LoVo (cell line): ENCODE measurements around the gene UGT1A8.
A peak's percentile ranks its signal among the peaks of the same experiment; 100 is the strongest.
"Not testable (repeated sequence)": the region's sequence is repeated elsewhere in the genome, so short reads cannot be mapped to it uniquely, and the experiment has no call there.

Source experiments
- DNase-seq: peaks from one replicate; pipeline ENCODE4 v3.0.0-alpha.2; 2016; ENCODE audit warnings: low spot score

UGT1A8 gene

DNA sequence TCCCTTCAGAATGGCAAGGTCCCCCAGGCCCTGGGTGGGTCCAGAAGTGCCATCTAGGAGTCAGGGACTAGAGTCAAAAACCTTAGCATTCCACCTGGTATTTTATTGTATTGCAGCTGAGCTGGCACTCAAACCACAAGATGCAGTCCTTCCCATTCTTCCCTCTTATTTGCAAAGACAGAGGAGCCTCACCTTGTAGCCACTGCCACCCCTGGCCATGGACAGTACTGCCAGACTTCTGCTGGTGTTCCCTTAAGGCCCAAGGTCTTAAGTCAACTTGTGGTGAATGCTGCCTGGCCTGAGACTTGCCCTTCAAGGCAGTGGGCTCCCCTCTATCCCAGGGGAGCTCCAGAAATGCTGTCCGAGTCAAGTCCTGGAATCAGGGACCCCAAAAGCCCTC lies 25.7 kb downstream of the UGT1A8 start:
- DNase-seq = peak; percentile 62

DNA sequence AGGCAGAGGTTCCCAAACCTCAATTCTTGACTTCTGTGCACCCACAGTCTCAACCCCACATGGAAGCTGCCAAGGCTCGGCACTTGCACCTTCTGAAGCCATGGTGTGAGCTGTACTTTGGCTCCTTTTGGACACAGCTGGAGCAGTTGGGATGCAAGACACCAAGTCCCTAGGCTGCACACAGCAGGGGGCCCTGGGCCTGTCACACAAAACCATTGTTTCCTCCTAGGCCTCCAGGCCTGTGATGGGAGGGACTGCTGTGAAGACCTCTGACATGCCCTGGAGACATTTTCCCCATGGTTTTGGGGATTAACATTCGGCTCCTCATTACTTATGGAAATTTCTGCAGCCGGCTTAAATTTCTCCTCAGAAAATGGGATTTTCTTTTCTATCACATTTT lies 28.6 kb downstream of the UGT1A8 start:
- not testable (repeated sequence) for DNase-seq

DNA sequence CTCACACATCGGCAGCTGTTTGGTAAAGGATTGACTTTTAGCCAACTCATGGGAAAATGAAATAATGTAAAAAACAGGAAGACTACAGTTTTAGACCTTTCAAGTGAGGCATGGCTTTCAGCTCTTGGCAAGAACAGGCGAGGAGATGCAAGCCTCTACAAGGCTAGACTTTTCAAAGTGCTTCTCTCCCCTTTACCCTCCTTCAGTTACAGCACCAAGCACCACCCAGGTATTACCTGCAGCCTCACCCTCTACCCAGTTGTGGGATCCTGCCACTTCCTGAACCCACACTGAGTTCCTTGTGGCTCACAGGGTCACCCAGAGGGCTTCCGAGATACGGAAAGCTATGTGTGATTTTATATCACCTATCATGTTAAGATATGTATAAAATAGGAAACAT lies 33.5 kb downstream of the UGT1A8 start:
- DNase-seq = peak; percentile 68

DNA sequence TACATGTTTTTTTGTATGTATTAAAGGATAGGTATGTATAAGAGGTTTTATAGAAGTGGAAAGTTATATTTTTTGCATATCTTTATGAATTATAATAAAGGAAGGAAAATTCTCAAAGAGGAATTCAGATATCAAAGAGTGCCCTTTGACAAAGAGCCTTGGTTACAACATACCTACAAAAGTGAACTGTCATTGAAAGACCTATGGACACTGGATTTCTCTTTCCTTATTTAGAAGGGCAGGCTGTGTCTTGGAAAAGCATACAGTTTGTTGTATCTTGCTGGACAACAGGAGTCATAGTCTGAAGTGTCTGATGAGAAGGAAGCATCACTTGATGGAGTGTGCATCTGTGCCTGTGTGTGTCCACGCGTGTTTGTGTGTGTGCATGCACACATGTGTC lies 34.0 kb downstream of the UGT1A8 start:
- DNase-seq = no peak

DNA sequence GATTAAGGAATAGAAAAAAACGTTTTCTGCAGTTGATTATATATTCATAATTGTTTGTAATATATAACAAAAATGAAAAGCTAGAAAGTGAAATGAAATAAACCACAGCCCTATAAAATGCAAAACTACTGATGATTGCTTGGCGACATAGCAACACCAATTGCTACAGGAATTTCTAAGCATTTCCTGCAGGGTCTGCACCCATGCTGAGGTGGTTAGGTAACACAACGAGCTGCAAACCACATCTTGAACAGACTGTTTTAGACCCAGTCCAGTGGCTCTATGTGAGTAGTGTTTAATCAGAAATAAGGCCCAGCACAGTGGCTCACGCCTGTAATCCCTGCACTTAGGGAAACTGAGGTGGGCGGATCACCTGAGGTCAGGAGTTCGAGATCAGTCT lies 37.1 kb downstream of the UGT1A8 start:
- no peak for DNase-seq

DNA sequence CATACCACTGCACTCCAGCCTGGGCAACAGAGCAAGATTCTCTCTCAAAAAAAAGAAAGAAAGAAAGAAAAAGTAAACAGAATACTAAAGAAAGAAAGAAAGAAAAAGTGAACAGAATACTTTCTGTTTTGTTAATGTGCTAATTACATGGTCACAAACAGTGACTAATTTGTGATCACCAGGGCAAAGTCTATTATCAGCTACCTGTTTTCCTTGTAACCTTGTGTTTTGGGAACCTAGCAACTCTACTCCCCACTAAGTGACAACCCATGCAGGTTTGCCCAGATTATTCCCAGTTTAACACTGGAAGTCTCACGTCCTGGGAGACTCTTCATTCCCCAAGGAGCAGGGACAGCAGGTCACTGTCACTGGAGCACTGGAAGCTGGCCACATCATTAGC lies 37.6 kb downstream of the UGT1A8 start:
- DNase-seq = peak; percentile 34

DNA sequence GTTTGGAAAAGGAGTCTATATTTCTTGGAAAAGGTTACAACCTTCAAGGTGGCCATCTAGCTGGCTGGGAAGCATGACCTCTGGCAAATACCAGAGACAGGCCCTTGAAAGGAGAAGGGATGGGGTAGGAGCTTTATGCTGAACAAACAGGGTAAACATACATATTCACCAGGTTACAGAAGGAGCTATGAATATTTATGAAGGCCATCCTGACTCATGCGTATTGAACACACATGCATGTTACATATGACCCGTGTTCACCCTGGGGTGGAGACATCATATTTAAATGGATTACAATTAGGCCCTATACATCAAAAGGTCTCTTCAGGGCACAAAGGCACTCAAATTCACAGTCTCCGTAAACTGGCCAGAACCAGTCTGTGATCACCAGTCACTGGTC lies 38.5 kb downstream of the UGT1A8 start:
- not testable (repeated sequence) for DNase-seq

DNA sequence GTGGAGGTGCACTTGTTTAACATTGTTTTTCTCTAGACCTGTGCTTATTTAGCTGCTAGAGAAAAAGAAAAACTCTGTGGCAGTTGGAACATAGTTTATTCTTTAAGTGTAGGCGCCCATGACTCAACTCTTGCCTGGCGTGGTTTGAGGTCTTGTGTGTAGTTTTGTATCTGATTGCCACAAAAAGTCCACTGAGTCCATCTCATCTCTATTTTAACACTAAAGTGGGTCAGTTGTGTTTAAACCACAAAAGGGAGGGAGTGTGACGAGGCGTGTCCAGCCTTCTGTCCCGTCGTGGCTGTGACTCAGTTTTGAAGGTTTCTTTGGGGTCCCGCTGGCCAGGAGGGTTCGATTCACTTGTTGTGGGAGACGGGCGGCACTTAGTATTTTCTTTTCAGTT lies 39.0 kb downstream of the UGT1A8 start:
- no peak for DNase-seq

DNA sequence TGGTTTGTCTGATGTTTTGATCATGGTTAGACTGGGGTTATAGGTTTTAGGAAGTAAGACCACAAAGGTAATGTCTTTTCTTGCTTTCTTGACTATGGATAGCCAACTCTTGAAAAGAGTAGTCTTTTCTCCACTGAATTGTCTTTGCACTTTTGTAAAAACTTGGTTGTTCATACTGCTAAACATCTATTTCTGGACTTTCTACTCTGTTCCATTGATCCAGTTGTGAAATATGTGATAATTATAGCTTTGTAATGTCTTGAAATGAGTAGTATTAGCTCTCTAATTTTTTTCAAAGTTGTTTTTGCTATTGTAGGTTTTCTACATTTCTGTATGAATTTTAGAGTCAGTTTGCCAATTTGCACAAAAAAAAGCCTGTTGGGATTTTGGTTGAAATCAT lies 41.2 kb downstream of the UGT1A8 start:
- no peak for DNase-seq

DNA sequence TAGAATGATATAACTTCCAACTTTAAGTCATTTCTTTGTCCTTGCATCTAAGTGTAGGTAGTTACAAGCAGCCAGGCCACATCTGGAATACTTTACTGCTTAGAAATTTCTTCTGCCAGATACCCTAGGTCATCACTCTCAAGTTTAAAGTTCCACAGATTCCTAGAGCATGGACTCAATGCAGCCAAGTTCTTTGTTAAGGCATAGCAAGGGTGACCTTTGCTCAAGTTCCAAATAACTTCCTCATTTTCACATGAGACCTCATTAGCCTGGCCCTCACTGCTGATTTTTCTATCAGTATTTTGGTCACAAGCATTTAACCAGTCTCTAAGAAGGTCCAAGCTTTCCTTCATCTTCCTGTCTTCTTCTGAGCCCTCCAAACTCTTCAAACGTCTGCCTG lies 46.5 kb downstream of the UGT1A8 start:
- DNase-seq = no peak

DNA sequence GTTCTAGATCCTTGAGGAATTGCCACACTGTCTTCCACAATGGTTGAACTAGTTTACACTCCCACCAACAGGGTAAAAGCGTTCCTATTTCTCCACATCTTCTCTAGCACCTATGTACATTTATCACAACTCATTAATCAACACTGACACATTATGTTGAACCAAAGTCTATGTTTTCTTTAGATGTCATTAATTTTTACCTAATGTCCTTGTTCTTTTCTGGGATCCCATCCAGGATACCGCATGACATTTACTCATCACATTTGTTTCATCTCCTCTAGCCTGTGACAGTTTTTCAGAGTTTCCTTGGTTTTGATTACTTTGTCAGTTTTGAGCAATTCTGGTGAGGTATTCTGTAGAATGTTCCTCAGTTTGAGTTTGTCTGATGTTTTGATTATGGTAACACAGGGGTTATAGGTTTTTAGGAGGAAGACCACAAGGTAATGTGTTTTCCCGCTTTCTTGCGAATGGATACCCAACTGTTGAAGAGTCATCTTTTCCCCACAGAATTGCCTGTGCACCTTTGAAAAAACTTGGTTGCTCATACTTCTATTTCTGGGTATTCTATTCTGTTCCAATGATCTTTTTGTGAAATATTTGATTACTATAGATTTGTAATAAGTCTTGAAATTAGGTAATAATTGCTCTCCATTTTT lies 51.3 kb downstream of the UGT1A8 start:
- no peak for DNase-seq

DNA sequence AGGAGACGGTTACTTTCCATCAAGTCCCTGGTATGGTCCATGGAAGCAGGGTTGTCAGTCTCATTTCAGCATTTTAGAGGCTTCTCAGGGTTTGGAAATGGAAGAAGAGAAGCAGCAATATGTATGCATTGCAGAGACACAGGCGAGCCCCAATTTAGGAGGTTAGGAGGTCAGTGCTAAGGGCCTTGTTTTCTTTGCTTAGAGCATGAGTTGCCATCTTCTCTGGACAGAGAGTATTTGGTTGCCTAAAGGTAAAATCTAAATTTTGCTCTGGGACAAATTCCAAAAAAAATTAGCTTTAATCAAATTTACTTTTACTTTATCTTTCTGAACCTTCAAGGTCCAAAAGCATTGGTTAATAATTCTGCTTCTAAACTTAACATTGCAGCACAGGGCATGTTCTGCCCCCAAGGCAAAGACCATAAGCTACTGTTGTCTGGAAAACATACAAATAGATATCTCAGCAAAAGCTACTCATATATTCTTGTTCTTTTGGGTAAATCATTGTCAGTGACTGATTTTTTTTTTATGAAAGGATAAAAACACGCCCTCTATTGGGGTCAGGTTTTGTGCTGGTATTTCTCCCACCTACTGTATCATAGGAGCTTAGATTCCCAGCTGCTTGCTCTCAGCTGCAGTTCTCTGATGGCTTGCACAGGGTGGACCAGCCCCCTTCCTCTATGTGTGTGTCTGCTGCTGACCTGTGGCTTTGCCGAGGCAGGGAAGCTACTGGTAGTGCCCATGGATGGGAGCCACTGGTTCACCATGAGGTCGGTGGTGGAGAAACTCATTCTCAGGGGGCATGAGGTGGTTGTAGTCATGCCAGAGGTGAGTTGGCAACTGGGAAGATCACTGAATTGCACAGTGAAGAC lies 54.1 kb downstream of the UGT1A8 start, which contains the start of gene UGT1A9:
Gene UGT1A9 (plus strand): TSS at position 609 of the 872 bp plus-strand sequence. CDS start 37 bp downstream, at position 646.
- no peak for DNase-seq

DNA sequence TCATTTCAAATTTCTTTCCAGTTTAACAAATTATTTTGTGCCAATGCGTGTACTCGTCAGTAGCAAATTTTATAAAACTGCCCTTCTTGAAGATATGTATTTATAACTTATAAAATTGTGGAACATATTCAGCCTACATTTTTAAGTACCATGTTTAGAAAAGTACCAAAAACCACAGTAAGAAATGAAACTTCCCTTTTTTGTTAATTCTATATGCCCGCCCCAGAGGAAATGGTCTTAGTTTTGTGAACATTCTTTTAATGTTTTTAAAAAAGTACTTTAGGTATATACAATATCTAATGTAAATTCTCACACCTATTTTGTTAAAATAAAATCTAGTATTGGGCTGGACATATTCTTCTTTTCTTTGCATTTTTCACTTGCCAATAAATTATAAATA lies 55.5 kb downstream of the UGT1A8 start:
- DNase-seq = no peak

DNA sequence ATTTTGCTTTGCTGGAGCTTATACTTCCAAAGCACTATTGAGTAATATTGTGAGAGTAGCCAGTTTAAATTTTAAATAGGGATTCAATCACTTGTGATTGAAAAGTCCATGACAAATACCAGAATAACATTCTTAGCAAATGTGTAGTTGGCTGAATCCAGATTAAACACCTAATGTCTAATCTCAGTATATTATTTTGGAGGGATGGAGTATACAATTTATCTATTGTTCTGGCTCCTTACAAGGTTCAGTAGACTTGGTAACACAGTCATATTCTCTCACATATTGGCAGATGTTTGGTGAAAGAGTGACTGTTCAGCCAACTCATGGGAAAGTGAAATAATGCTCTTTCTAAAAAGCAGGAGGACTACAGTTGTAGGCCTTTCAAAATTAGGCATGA lies 56.5 kb downstream of the UGT1A8 start:
- no peak for DNase-seq

DNA sequence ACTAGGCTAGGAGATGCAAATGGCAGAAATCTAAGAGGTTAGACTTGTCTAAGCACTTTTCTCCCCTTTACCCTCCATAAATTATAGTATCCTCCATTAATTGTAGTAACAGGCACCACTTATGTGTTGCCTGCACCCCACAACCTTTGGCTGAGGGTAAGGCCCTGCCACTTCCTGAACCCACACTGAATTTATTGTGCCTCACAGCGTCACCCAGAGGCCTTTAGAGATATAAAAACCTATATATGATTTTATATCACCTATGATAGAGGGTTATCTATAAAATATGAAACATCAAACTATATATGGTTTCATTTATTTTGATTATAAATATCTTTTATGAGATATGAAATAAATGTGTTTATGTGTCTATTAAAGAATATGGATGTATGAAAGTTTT lies 56.9 kb downstream of the UGT1A8 start:
- no peak for DNase-seq

DNA sequence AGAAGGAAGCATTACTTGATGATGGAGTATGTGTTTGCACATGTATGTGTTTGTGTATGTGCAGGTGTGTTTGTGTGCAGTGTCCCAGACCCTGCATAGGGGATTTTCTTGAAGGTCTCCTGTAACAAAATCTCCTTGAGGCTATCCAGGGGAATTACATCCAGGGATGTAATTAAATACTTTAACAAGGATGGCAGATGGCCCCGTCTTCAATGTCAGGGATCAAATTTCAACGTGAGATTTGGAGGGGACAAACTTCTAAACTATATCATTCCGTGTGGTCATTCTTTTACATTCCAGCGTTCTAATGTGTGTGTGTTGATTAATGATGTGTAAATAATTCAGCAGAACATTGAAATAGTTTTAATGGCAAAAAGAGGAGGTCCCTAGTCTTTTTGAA lies 57.6 kb downstream of the UGT1A8 start:
- DNase-seq = no peak

DNA sequence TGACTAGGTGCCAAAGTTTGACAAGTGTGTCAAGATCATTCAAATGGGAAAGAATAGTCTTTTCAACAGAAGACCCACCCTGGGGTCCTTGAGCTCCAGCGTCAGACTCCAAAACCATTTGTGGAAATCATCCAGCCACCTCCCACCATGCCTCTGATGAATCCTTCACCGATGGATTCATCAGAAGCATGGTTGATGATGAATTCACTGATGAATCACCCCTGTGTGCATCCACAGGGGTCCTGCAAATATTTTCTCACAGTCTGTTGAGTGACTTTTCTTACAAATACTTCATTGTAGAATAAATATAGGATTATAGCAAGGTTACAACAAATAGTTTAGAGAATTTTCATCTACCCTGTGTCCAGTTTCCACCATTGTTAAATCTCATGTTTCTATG lies 58.6 kb downstream of the UGT1A8 start:
- DNase-seq = no peak

DNA sequence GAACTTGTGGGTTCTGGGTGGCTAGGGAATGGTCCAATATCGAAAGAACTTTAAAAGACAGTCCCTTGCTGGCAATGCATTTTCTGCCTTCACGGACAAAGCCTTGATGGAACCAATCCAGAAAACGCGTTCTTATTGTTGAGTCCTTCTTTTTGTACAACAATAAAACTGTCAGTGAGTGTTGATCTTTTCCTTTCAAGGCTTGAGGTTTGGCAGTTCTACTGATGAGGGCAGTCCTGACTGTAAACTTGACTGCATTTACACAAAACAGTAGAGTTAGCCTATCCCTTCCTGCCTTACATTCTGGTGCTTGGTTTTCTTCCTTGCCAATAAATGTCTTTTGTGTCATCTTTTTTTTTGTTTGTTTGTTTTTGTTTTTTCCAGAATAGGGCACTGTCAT lies 61.8 kb downstream of the UGT1A8 start:
- no peak for DNase-seq

DNA sequence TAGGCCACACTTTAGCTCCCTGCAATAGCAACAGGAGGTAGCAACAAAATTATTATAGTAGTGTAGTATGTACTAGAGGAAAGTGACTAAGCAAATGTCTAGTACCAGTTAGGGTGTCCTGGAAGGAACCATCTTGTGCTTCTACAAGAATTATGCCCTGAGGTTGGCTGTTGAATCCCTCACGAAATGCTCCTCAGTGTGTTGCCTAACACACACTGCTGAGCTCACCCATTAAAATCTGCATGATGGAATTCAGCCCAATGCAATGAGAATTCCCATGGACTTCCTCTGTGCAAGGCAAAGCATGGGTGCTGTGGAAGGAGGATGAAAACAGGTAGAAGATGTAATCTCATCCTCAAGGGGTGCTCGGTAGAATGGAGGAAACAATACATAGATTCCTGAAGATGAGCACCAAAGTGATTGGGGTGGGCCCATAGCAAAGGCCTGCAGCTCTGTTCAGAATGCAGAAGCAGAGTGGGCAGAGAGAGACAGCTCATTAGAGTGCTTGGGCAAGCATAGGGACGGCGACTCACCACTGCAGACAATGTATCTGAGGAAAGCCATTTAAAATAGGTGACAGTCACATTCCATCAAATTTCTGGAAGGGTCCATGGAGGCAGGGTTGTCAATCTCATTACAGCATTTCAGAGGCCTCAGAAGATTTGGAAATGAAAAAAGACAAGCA lies 63.1 kb downstream of the UGT1A8 start:
- no peak for DNase-seq

DNA sequence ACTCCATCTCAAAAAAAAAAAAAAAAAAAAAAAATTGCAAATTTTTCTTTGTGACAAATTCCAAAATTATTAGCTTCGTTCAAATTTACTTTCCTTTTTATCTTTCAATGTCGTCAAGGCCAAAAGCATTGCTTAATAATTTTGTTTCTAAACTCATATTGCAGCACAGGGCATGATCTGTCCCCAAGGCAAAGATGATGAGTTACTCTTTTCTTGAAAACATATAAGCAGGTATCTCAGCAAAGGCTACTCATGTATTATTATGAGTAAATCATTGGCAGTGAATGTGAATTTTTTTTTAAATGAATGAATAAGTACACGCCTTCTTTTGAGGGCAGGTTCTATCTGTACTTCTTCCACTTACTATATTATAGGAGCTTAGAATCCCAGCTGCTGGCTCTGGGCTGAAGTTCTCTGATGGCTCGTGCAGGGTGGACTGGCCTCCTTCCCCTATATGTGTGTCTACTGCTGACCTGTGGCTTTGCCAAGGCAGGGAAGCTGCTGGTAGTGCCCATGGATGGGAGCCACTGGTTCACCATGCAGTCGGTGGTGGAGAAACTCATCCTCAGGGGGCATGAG lies 64.2 kb downstream of the UGT1A8 start, which contains the start of gene UGT1A7:
Gene UGT1A7 (plus strand): TSS at position 381 of the 579 bp plus-strand sequence. CDS start 37 bp downstream, at position 418.
- no peak for DNase-seq

DNA sequence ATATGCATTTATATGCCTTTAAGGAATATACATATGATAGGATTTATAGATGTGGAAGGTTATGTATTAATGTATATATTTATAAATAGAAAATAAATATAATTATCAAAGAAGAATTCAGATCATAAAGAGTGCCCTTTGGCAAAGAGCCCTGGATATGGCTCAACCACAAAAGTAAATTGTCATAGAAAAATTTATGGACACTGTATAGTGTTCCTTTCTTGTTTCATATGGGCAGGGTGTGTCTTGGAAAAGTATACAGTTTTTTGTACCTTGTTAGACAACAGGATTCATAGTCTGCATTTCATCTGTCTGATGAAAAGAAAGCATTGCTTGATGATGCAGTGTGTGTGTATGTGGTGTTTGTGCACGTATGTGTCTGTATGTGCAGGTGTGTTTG lies 67.2 kb downstream of the UGT1A8 start:
- peak; percentile 67 for DNase-seq

DNA sequence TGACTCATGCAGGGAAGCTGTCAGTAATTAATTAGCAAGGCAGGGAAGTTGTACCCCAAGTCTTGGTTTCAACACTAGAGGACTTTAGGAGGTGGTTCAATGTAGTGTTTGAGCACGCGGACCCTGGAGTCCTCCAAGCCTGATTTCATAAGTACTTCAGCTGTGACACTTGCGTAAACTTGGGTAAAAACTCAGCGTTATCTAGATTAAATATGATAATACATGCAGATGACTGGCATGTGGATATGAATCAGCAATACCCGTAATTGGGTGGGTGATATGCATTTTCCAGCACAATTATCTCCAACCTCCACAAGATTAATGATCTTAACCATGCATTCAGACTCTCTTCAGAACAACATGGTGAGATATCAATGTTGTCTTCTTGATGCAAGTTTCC lies 69.5 kb downstream of the UGT1A8 start:
- no peak for DNase-seq
